ENCODE data around the gene REPIN1. TPM values are rescaled to one million over a fixed set of nuclear protein-coding genes. Genes with fewer than 3 reads are reported as not detected.

Gene REPIN1
- 90.2 TPM for polyA plus RNA-seq (ENCODE audit: insufficient read length)

GRCh38 chr7:150368096-150368883, at the start of gene REPIN1:
REPIN1 (plus strand) TSS chr7:150368822; CDS start chr7:150369712, 890 bp downstream.
- peak; percentile 91 for DNase-seq

GRCh38 chr7:150321788-150322113, 46.9 kb upstream of the REPIN1 start:
- no peak for DNase-seq

DNA sequence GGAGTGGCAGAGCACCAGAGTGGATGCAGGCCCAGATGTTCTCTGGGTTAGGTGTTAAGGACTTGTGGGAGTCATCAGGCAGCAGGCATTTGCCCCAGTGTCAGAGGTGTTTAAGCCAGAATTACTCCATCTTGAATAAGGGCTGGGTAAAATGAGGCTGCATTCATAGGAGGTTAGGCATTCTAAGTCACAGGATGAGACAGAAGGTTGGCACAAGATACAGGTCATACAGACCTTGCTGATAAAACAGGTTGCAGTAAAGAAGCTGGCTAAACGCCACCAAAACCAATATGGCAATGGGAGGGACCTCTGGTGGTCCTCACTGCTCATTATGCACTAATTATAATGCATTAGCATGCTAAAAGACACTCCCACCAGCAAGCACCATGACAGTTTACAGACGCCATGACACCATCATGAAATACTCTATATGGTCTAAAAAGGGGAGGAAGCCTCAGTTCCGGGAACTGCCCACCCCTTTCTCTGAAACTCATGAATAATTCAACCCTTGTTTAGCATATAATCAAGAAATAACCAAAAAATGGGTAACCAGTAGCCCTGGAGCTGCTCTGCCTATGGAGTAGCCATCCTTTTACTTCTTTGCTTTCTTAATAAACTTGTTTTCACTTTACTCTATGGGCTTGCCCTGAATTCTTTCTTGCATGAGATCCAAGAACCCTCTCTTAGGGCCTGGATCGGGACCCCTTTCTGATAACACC, 46.3 kb upstream of the REPIN1 start:
- DNase-seq = no peak

DNA sequence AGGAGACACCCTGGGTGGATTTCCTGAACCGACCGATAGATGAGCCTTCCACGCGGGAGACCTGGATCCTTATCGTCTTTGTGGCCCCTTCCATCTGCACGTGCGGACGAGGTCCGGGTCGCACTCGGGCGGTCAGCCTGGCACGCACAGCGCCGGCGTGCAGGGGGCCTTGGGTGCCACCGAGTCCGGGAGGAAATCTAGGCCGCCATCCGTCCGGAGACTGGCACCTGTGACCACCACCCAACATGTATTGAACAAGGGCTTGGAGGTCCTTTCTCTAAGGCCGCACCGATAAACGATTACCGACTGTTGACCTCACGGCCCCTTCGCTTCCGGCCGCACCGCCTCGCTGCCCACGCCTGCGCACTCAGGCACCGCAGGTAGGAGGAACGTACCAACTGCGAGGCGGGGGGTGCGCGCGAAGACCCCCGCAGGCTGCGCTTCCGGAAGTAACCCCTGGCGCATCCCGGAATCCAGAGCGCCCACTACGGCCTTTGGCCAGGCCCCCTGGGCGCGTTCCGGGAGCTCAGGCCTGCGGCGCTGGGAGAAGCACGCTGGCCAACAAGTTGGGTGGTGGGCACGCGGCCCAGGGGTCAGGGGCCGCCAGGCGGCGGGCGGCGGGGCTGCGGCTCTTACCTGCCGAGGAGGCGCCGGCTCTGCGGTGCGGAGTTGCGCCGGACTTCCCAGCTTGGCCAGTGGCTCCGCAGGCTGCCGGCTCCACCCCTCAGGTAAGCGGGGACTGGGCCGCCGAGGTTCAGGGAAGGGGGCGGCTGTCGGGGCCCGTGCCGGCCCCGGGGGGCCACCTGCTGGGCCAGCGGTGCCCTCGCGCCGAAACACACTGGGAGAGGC, 45.6 kb upstream of the REPIN1 start, which contains the start of the genes ACTR3C and LRRC61:
Gene ACTR3C (minus strand): TSS at position 713 of the 849 bp plus-strand sequence. CDS start 28,249 bp downstream, outside the sequence.
Gene LRRC61 (plus strand): TSS at position 523 of the 849 bp plus-strand sequence. CDS start 13,507 bp downstream, outside the sequence.
- peak; percentile 34 for DNase-seq

DNA sequence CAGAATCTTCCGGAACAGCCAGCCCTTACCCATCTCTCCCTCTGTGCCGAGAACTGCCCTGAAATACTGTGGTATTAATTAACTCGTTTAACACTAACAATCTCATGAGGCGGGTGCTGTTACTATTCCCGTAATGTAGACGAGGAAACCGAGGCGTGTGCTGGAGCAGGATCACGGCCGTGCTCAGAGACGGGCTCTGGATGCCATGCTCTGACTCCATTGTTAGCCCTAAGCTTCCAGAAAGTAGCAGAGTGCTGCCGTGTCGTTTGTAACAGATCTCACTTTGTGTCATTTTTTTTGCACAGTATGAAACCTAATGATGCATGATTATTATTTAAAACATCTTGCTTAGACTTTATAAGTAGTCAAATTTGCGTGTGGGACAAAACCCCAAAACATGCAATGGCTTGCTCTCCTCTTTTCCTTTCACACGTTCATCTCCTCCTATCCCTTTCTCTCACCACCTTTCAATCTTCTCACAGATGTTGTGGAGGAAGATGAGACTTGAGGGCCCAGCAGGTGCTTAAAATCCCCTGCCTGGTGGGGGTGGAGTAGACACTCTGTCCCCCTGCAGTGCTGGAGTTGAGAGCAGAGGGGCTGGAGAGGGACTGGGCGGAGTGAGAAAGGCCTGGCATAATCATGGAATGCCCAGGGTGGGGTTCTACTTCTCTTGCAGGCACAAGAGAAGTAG, 44.8 kb upstream of the REPIN1 start:
- no peak for DNase-seq

DNA sequence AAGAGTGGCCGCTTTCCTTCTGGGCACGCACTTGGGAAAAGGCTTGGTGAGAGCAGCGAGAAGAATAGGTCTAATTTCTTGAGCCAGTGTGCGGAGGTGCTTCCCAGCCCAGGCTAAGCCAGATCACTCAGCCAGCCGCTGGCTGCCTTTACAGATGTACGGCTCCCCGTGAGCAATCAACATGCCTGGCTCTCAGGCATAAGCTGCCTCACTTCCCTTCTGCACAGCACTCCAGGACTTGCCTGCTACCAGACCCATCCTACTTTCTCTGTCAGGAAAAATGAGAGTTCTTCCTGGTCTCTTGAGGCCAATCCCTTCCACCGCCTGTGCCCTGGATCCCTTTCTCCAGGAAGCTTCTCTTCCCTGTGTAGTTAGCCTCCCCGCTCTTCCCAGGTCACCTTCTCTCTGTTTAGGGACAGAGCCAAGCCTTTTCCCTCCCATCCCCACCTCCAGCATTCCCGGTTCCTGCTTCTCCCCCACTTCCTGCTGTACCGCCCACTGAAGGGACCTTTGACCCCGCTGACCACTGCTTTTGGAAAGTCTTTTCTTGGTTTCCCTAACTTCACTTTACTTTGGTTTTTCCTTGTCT, 44.2 kb upstream of the REPIN1 start:
- no peak for DNase-seq

GRCh38 chr7:150325110-150325611, 43.5 kb upstream of the REPIN1 start:
- no peak for DNase-seq

- DNase-seq = no peak
Measured at GRCh38 chr7:150325901-150326300, 42.7 kb upstream of the REPIN1 start.

- no peak for DNase-seq
Measured at GRCh38 chr7:150326657-150327268, 41.9 kb upstream of the REPIN1 start.

DNA sequence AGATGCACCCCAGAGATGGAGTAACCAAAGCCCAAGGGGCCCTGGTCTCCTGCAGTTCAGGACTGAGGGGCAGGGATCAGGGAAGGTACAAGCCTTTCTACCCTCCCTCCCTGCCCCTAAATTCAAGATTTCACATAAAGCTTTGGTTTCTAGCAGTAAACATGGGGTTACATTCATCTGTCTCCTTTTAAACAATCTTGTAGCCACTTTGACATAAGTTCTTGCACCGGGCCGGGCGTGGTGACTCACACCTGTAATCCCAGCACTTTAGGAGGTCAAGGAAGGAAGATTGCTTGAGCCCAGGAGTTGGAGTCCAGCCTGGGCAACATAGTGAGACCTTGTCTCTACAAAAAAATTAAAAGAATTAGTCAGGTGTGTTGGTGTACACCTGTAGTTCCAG, 41.3 kb upstream of the REPIN1 start:
- DNase-seq = no peak

DNA sequence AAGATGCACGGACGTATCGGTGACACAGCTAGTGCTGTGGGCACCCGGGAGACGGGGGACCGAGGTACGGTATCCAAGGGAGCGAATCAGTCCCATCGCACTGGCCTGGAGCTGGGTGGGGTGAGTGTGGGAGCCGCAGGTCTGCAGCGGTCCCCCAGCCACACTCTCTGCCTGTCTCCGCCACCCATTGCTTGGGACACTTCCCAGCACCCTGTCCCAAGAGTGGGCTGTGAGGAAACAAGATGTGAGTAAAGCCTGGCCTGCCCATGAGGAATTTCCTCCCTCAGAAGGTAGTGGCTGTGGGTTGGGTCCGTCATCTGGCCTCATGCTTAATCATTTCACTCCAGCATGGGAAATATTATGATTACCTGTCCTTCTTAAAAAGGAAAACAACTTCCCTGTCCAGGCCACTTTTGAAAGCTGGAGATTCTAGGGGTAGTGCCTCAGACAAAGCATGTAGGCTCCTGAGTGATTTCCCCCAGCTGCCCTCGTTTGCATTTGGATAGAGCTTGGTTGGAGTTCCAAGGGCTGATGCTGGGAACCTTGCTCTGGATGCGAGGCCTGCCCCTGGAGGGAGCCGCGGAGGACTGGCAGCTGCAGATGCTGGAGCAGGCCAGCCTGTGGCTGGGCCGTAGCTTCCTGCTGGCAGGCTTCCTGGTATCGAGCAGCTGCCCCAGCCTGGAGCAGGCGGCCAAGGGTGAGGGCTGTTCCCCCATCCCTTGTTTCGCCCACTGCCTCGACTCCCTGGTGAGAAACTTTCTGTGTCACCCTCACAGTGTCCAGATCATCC, 39.1 kb upstream of the REPIN1 start:
- peak; percentile 28 for DNase-seq

DNA sequence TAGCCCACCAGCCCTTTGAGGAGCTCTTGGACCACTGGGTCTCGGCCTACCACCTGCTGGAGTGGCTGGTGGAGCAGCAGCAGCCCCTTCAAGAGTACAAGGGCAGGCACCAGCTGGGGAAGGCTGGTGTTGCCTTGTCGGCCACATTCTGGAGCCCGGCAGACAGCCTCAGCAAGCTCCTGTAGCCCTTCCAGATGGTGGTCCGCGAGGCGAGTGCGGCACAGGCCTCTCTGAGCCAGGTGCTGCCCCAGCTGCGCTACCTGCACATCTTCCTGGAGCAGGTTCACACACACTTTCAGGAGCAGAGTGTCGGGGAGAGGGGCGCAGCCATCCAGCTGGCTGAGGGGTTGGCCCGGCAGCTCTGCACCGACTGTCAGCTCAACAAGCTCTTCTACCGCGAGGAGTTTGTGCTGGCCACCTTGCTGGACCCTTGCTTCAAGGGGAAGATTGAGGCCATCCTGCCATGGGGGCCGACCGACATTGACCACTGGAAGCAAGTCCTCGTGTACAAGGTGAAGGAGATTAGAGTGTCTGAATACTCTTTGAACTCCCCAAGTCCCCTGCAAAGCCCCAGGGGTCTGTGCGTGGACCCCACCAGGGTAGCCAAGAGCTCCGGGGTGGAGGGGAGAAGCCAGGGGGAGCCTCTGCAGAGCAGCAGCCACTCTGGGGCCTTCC, 38.3 kb upstream of the REPIN1 start:
- DNase-seq = no peak

DNA sequence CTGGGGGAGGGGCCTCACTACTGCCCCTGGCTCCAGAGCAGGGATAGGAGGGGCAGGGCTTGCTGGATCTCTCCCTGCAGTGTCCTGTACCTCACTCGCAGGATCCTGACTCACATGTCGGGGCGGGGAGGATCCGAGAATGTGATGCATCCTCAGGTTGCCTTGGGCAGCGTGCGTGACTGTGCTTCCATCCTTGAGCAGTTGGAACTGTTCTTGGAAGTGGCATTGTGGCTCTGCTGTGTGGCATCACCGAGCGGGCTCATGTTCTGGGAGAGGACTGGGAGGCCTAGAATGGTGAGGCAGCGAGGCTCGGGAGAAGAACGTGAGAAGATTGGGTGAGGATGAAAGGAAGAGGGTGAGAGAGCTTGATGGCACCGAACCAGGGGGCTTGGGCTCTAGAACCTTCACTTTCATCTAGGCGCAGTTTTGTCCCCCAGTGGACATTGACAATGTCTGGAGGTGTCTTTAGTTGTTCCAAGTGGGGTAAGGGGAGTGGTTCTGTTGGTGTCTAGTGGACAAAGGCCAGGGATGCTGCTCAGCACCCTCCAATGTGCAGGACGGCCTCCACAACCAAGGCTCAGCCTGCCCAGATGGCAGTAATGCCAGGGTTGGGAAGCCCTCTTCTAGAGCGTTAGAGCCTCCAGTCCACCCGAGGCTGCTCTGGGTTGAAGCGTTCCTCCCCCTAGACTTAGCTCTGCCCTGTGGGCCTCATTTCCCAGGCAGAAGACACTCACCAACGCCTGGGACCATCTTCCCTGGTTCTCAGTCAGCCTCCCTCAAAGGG, 35.6 kb upstream of the REPIN1 start:
- no peak for DNase-seq

- no peak for DNase-seq
Measured at GRCh38 chr7:150333659-150334058, 35.0 kb upstream of the REPIN1 start.

- no peak for DNase-seq
Measured at GRCh38 chr7:150334108-150334507, 34.5 kb upstream of the REPIN1 start.

DNA sequence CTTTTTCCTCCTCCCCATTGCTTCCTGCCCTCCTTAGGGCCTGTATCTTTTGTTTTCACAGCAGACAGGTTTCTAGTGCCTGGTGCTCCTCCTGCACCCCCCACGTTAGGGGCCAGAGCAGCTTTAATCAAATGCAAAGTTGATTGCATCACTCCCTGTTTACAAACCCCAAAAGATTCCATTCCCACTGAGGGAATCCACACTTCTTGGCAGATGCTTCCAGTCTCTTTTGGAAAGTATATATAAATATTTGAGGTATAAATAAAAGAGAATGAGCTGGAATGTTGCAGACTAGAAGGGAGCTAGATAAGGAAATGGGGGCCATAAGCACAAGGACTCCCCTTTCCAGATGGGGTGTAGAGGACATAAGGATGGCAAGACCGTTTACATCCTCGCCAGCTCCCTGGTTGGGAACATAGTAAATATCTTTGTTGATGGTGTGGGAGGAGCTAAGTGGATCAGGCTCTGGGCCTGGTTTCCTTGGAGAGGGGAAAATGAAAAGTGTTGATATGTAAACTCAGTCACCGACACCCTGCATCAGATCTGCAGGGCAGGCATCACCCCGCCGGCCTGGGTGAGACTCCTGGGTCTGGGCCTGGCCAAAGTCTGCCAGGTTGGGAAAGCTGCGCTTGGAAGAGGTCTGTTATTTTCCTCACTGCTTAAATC, 33.4 kb upstream of the REPIN1 start:
- no peak for DNase-seq

- no peak for DNase-seq
Measured at GRCh38 chr7:150335774-150336112, 32.9 kb upstream of the REPIN1 start.

DNA sequence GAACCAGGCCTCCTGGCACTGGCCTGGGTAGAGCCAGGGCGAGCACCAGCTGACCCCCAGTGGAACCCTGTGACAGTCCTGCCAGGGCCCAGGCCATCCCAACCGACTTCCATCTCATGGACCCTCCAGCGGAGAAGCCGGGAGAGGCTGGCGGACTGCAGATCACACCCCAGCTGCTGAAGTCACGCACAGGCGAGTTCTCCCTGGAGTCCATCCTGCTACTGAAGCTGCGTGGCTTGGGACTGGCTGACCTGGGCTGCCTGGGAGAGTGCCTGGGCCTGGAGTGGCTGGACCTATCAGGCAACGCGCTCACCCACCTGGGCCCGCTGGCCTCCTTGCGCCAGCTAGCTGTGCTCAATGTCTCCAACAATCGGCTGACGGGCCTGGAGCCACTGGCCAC, 31.9 kb upstream of the REPIN1 start:
- DNase-seq = no peak

Data from hindlimb muscle (tissue), 1 donor.